Measurements from ENCODE around the gene ZC3H14. TPM values are rescaled to one million over a fixed set of nuclear protein-coding genes. Genes with fewer than 3 reads are reported as not detected.
A peak's percentile ranks its signal among the peaks of the same experiment; 100 is the strongest.

ZC3H14 gene
- total and polyA plus RNA-seq, 4 donors, result 22.4 to 54.5 (median 31.7) TPM

DNA sequence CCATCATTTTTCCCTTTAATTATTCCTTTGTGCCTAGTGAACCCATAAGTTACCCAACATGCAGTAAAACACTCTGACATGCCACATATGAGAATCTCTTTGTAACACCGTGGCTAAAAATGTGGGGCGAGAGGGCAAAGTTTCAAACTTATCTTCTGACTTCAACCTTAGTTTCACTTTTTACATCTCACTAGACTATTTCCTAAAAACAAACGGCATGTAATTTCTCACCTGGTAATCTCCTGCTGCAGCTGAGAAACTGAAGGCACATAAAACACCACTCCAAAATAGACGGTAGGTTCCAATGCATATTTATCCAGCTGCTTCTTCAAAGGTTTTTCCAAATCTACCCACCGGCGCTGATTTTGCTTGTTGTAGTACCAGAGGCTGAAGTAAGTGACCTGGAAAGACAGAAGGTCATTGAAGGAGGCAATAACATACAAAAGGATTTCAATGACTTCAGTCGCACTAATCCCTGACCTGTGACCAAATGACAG lies 45.9 kb upstream of the ZC3H14 start:
- TF ChIP-seq HNF4A (conservative IDR thresholded peaks at IDR 0.05) (peak; percentile 75 to 79), GABPA (IDR thresholded peaks at IDR 0.05 in 1 of 2, conservative IDR thresholded peaks at IDR 0.05 in 1 of 2) (no peak), NR2F2 (IDR thresholded peaks at IDR 0.05) (no peak), HNF4G (IDR thresholded peaks at IDR 0.05) (no peak), TAF1 (conservative IDR thresholded peaks at IDR 0.05) (no peak), EGR1 (IDR thresholded peaks at IDR 0.05; ENCODE audit: low read depth in 2 of 2) (no peak), YY1 (IDR thresholded peaks at IDR 0.05) (peak; percentile 22), RXRA (IDR thresholded peaks at IDR 0.05) (peak; percentile 38 to 55), JUND (IDR thresholded peaks at IDR 0.05) (peak in 1 of 2 donors; percentile 33), FOXA2 (IDR thresholded peaks at IDR 0.05) (no peak), RAD21 (IDR thresholded peaks at IDR 0.05) (no peak), FOXA1 (IDR thresholded peaks at IDR 0.05) (no peak), SP1 (IDR thresholded peaks at IDR 0.05) (peak; percentile 64)
- TF ChIP-seq, protein P1, sequence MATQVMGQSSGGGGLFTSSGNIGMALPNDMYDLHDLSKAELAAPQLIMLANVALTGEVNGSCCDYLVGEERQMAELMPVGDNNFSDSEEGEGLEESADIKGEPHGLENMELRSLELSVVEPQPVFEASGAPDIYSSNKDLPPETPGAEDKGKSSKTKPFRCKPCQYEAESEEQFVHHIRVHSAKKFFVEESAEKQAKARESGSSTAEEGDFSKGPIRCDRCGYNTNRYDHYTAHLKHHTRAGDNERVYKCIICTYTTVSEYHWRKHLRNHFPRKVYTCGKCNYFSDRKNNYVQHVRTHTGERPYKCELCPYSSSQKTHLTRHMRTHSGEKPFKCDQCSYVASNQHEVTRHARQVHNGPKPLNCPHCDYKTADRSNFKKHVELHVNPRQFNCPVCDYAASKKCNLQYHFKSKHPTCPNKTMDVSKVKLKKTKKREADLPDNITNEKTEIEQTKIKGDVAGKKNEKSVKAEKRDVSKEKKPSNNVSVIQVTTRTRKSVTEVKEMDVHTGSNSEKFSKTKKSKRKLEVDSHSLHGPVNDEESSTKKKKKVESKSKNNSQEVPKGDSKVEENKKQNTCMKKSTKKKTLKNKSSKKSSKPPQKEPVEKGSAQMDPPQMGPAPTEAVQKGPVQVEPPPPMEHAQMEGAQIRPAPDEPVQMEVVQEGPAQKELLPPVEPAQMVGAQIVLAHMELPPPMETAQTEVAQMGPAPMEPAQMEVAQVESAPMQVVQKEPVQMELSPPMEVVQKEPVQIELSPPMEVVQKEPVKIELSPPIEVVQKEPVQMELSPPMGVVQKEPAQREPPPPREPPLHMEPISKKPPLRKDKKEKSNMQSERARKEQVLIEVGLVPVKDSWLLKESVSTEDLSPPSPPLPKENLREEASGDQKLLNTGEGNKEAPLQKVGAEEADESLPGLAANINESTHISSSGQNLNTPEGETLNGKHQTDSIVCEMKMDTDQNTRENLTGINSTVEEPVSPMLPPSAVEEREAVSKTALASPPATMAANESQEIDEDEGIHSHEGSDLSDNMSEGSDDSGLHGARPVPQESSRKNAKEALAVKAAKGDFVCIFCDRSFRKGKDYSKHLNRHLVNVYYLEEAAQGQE (IDR thresholded peaks at IDR 0.05), result peak; percentile 16
- TF ChIP-seq, protein P2, sequence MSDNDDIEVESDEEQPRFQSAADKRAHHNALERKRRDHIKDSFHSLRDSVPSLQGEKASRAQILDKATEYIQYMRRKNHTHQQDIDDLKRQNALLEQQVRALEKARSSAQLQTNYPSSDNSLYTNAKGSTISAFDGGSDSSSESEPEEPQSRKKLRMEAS (IDR thresholded peaks at IDR 0.05), result no peak
- TF ChIP-seq, protein P3, sequence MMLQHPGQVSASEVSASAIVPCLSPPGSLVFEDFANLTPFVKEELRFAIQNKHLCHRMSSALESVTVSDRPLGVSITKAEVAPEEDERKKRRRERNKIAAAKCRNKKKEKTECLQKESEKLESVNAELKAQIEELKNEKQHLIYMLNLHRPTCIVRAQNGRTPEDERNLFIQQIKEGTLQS (IDR thresholded peaks at IDR 0.05), result no peak
- TF ChIP-seq, protein P4, sequence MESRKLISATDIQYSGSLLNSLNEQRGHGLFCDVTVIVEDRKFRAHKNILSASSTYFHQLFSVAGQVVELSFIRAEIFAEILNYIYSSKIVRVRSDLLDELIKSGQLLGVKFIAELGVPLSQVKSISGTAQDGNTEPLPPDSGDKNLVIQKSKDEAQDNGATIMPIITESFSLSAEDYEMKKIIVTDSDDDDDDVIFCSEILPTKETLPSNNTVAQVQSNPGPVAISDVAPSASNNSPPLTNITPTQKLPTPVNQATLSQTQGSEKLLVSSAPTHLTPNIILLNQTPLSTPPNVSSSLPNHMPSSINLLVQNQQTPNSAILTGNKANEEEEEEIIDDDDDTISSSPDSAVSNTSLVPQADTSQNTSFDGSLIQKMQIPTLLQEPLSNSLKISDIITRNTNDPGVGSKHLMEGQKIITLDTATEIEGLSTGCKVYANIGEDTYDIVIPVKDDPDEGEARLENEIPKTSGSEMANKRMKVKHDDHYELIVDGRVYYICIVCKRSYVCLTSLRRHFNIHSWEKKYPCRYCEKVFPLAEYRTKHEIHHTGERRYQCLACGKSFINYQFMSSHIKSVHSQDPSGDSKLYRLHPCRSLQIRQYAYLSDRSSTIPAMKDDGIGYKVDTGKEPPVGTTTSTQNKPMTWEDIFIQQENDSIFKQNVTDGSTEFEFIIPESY (IDR thresholded peaks at IDR 0.05), result peak; percentile 25
- TF ChIP-seq, protein P5, sequence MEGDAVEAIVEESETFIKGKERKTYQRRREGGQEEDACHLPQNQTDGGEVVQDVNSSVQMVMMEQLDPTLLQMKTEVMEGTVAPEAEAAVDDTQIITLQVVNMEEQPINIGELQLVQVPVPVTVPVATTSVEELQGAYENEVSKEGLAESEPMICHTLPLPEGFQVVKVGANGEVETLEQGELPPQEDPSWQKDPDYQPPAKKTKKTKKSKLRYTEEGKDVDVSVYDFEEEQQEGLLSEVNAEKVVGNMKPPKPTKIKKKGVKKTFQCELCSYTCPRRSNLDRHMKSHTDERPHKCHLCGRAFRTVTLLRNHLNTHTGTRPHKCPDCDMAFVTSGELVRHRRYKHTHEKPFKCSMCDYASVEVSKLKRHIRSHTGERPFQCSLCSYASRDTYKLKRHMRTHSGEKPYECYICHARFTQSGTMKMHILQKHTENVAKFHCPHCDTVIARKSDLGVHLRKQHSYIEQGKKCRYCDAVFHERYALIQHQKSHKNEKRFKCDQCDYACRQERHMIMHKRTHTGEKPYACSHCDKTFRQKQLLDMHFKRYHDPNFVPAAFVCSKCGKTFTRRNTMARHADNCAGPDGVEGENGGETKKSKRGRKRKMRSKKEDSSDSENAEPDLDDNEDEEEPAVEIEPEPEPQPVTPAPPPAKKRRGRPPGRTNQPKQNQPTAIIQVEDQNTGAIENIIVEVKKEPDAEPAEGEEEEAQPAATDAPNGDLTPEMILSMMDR (IDR thresholded peaks at IDR 0.05; ENCODE audit: low read depth, low read length, missing input control), result no peak
- Histone ChIP-seq H3K9me3 (ENCODE audit: control insufficient read depth in 4 of 4, low read length in 3 of 4) (no peaks in the 10 kb centered on the region), H3K4me1 (ENCODE audit: control insufficient read depth in 4 of 4, insufficient read depth in 4 of 4, low read length in 3 of 4) (peaks cover 0 to 11% (median 4%) of the 10 kb centered on the region in 4 donors), H3K4me3 (ENCODE audit: low read depth in 1 of 3, low read length in 3 of 3) (peak overlapping the region; percentile 52 to 75 (median 73)), H3K36me3 (ENCODE audit: control insufficient read depth in 4 of 4, insufficient read depth in 3 of 4, low read depth in 1 of 4, low read length in 3 of 4) (peaks cover 0 to 3% (median 2%) of the 10 kb centered on the region in 4 donors), H3K27me3 (ENCODE audit: control insufficient read depth in 4 of 4, insufficient read depth in 4 of 4, low read length in 3 of 4) (no peaks in the 10 kb centered on the region), H3K27ac (ENCODE audit: low read depth in 1 of 2, low read length in 2 of 2) (peak overlapping the region; percentile 57 to 70), H3K9ac (ENCODE audit: low read depth in 1 of 2, low read length in 2 of 2) (peak overlapping the region; percentile 39 to 66)
- 27% methylated on average over 7 of the region's 7 CpGs for WGBS
- DNase-seq (ENCODE audit: low spot score), result no peak
